SK-N-SH treated with all-trans-retinoic acid at 6 μM for 48 hours (cell line): Measurements from ENCODE around the gene SLITRK2.

ENCODE experiments used
- ARNTL ChIP-seq: fragments of 450-650 bp; formaldehyde crosslinking; IDR thresholded peaks from 2 replicates; pipeline ENCODE4 v1.5.0; 2020; ENCODE audit warnings: low read depth, mild to moderate bottlenecking, moderate library complexity, borderline replicate concordance
- CREB5 ChIP-seq: fragments of 250-450 bp; sonication (Bioruptor Pico); IDR thresholded peaks from 2 replicates; pipeline ENCODE4 v1.5.1; 2020; ENCODE audit warnings: low read depth, mild to moderate bottlenecking, moderate library complexity
- GLIS3 ChIP-seq: fragments of 250-450 bp; sonication (Bioruptor Pico); IDR thresholded peaks from 2 replicates; pipeline ENCODE4 v1.5.0; 2020; ENCODE audit warnings: mild to moderate bottlenecking, moderate library complexity
- PATZ1 ChIP-seq: fragments of 250-450 bp; sonication (Bioruptor Pico); IDR thresholded peaks from 2 replicates; pipeline ENCODE4 v1.8.0; 2020; ENCODE audit warnings: mild to moderate bottlenecking, moderate library complexity, borderline replicate concordance
- POU6F1 ChIP-seq: fragments of 250-450 bp; sonication (Bioruptor Pico); IDR thresholded peaks from 2 replicates; pipeline ENCODE4 v1.8.0; 2021; ENCODE audit warnings: low read depth, mild to moderate bottlenecking, moderate library complexity, borderline replicate concordance
- RARB ChIP-seq: fragments of 250-450 bp; sonication (Bioruptor Pico); IDR thresholded peaks from 2 replicates; pipeline ENCODE4 v1.8.0; 2021; ENCODE audit warnings: mild to moderate bottlenecking, moderate library complexity
- TCF4 ChIP-seq: fragments of 250-450 bp; sonication (Bioruptor Pico); IDR thresholded peaks from 2 replicates; pipeline ENCODE4 v1.8.0; 2021; ENCODE audit warnings: mild to moderate bottlenecking, moderate library complexity, borderline replicate concordance
- ZC3H10 ChIP-seq: fragments of 250-450 bp; sonication (Bioruptor Pico); IDR thresholded peaks from 2 replicates; pipeline ENCODE4 v1.5.1; 2021; ENCODE audit warnings: mild to moderate bottlenecking, moderate library complexity
- ZFP3 ChIP-seq: fragments of 250-450 bp; sonication (Bioruptor Pico); IDR thresholded peaks from 2 replicates; pipeline ENCODE4 v1.5.0; 2020; ENCODE audit warnings: mild to moderate bottlenecking, moderate library complexity
- ZNF565 ChIP-seq: fragments of 450-650 bp; formaldehyde crosslinking; conservative IDR thresholded peaks from 2 replicates; pipeline ENCODE4 v1.5.0; 2020; ENCODE audit warnings: low read depth, mild to moderate bottlenecking, moderate library complexity
- ZNF70 ChIP-seq: fragments of 450-650 bp; formaldehyde crosslinking; IDR thresholded peaks from 2 replicates; pipeline ENCODE4 v1.5.0; 2020; ENCODE audit warnings: mild to moderate bottlenecking, moderate library complexity

- TF ChIP-seq ARNTL (CRISPR knock-in tag) (no peak), ZNF565 (CRISPR knock-in tag) (no peak), ZFP3 (CRISPR knock-in tag) (no peak), PATZ1 (CRISPR knock-in tag) (no peak), RARB (CRISPR knock-in tag) (no peak), CREB5 (CRISPR knock-in tag) (no peak), ZC3H10 (CRISPR knock-in tag) (no peak), TCF4 (no peak), ZNF70 (CRISPR knock-in tag) (no peak), POU6F1 (CRISPR knock-in tag) (no peak), GLIS3 (CRISPR knock-in tag) (no peak)
Observed at GRCh38 chrX:145861818-145862217, 44.2 kb downstream of the SLITRK2 start.
